ENCODE results near the gene IFNLR1. TPM values are rescaled to one million over a fixed set of nuclear protein-coding genes. Genes with fewer than 3 reads are reported as not detected.

Gene IFNLR1
- total RNA-seq, 1 experiment from 2014 or later = 17.7 TPM

DNA sequence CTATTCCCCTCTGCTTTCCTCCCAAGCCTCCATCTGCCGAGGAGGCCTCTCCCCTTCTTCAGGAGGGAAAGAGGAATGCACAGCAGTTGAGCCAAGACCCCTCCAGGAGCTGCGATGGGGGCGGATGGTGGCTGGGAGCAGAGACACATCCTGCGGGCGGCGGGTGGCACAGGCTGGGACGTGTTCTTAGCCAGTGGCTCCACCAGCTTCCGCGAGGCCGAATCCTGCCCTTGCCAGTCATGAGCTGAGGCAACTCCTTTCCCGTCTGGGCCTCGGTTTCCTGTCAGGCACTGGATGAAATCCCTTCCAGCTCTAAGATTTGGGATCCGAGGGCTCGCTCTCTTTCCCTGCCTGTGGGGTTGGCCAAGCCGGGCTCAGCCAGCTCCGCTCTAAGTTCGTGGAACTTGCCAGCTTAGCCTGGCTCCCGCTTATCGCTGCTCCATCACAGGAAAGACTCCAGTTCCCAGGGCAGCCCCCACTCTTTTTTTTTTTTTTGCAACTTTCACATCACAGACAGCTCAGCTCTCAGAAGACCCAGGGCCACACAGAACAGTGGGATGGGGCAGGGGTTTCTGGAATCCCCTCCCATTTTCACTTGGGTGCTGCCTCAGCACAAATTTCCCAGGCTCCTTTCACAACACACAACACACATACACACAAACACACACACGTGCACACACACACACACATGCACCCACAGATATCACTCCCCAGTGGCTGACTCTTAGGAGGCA, 75.7 kb downstream of the IFNLR1 start:
- Histone ChIP-seq H3K27ac (ENCODE audit: low read length) (no peak overlapping the region), H3K36me3 (ENCODE audit: insufficient read depth, low read length) (no peaks in the 10 kb centered on the region), H2AFZ (ENCODE audit: low read length) (no peak overlapping the region), H4K20me1 (ENCODE audit: insufficient read depth, low read depth, low read length) (no peaks in the 10 kb centered on the region), H3K9me3 (ENCODE audit: low read length) (no peaks in the 10 kb centered on the region), H3K27me3 (ENCODE audit: low read length) (no peaks in the 10 kb centered on the region), H3K4me2 (ENCODE audit: low read depth, low read length, poor library complexity, severe bottlenecking) (no peak overlapping the region), H3K4me3 (ENCODE audit: low read length) (no peak overlapping the region), H3K4me1 (ENCODE audit: low read length) (no peaks in the 10 kb centered on the region), H3K9ac (ENCODE audit: low read length) (no peak overlapping the region), H3K9me2 (replicated peaks; ENCODE audit: insufficient read depth, low read length) (no peaks in the 10 kb centered on the region), H3K79me2 (ENCODE audit: low read length) (no peaks in the 10 kb centered on the region)
- DNase-seq = no peak

DNA sequence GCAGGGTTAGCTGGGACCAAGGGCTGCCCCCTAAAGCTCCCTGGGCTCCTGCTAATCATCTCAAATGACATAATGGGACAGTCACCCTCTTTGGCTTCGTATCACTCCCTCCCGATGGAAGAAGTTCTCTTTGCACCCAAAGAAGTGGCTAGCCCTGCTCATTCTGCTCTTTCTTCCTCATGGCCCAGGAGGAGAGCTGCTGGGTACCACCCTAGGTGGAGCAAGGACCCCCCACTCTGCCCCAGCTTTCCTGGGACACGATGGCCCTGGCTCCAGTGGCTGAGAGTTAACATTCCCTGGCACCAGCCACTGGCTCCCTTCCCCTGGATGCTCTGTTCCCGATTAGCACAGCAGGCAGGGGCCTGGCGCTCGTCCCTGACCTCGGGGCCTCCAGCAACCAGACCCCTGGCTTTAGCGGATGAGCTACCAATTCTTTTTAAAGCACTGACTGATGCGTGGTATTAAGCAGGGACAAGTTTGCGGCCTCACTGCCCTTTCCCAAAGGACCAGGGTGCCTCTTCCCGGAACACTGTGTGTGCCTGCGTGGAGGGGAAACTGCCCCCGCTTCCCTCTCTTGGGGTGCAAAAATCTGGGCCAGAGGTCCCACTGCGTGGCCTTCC, 76.3 kb downstream of the IFNLR1 start:
- Histone ChIP-seq H3K4me2 (ENCODE audit: low read depth, low read length, poor library complexity, severe bottlenecking) (no peak overlapping the region), H3K36me3 (ENCODE audit: insufficient read depth, low read length) (no peaks in the 10 kb centered on the region), H3K27ac (ENCODE audit: low read length) (no peak overlapping the region), H3K27me3 (ENCODE audit: low read length) (no peaks in the 10 kb centered on the region), H3K9ac (ENCODE audit: low read length) (no peak overlapping the region), H2AFZ (ENCODE audit: low read length) (no peak overlapping the region), H4K20me1 (ENCODE audit: insufficient read depth, low read depth, low read length) (no peaks in the 10 kb centered on the region), H3K4me3 (ENCODE audit: low read length) (no peak overlapping the region), H3K79me2 (ENCODE audit: low read length) (no peaks in the 10 kb centered on the region), H3K9me2 (replicated peaks; ENCODE audit: insufficient read depth, low read length) (no peaks in the 10 kb centered on the region), H3K4me1 (ENCODE audit: low read length) (no peaks in the 10 kb centered on the region), H3K9me3 (ENCODE audit: low read length) (no peaks in the 10 kb centered on the region)
- DNase-seq = no peak

DNA sequence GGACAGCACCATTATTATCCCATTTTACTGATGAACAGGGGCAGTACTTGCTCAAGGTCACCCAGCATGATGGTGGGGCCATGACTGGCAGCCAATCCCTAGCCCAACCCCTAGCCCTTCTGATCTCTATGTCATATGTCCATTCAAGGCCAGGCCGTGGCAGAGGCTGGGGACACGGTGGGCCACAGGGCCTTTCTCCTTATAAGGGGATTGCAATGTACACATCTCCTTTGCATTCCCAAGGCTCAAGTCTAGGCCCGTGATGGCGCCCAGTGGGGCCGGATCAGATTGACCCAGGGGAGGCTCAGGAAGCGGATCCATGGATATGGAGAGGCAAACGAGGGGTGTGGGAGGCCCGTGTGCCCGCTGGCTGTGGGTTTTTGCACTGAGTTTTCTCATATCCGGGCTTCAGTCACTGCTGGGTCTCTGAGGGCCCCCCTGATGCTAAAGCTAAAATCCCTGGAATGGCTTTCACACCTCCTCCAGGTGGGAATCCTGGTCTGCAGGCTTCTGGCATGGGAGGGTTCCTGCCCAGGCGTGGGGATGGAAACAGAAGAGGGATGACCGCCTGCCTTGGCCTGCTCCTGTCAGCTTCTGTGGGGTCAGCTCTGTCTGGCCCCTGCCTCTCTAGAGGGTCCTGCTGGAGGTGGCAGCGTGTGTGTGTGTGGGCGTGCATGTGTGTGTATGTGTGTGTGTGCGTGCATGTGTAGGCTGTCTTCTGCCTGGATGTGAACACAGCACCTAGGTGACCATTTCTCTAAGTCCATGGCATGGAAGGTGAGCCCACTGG, 77.2 kb downstream of the IFNLR1 start:
- Histone ChIP-seq H2AFZ (ENCODE audit: low read length) (no peak overlapping the region), H3K9me3 (ENCODE audit: low read length) (no peaks in the 10 kb centered on the region), H3K4me2 (ENCODE audit: low read depth, low read length, poor library complexity, severe bottlenecking) (no peak overlapping the region), H3K4me3 (ENCODE audit: low read length) (no peak overlapping the region), H3K36me3 (ENCODE audit: insufficient read depth, low read length) (no peaks in the 10 kb centered on the region), H3K27ac (ENCODE audit: low read length) (no peak overlapping the region), H3K9ac (ENCODE audit: low read length) (no peak overlapping the region), H3K27me3 (ENCODE audit: low read length) (no peaks in the 10 kb centered on the region), H4K20me1 (ENCODE audit: insufficient read depth, low read depth, low read length) (no peaks in the 10 kb centered on the region), H3K79me2 (ENCODE audit: low read length) (no peaks in the 10 kb centered on the region), H3K4me1 (ENCODE audit: low read length) (no peaks in the 10 kb centered on the region), H3K9me2 (replicated peaks; ENCODE audit: insufficient read depth, low read length) (no peaks in the 10 kb centered on the region)
- DNase-seq = no peak

DNA sequence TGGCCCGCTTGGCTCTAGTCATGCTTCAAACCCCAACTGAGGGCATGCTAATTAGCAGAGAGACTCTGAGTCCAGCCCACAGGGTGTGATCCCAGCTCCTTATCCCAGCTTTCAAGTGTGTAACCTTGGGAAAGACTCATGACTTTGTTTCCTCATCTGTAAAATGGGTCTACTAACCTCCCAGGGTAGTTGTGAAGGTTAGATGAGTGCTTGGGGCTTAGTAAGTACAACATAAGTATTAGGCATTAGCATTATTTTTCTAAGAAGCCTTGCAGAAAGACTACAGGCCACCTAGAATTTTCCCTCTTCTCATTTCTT, 78.0 kb downstream of the IFNLR1 start:
- no peak overlapping the region for H3K9ac ChIP-seq (ENCODE audit: low read length)
- no peaks in the 10 kb centered on the region for H3K9me2 ChIP-seq (replicated peaks; ENCODE audit: insufficient read depth, low read length)
- H4K20me1 ChIP-seq (ENCODE audit: insufficient read depth, low read depth, low read length) = no peaks in the 10 kb centered on the region
- H3K4me1 ChIP-seq (ENCODE audit: low read length) = no peaks in the 10 kb centered on the region
- no peak overlapping the region for H3K4me2 ChIP-seq (ENCODE audit: low read depth, low read length, poor library complexity, severe bottlenecking)
- no peak for DNase-seq
- H3K27me3 ChIP-seq (ENCODE audit: low read length) = no peaks in the 10 kb centered on the region
- H3K36me3 ChIP-seq (ENCODE audit: insufficient read depth, low read length) = no peaks in the 10 kb centered on the region
- no peaks in the 10 kb centered on the region for H3K79me2 ChIP-seq (ENCODE audit: low read length)
- H3K4me3 ChIP-seq (ENCODE audit: low read length) = no peak overlapping the region
- H2AFZ ChIP-seq (ENCODE audit: low read length) = no peak overlapping the region
- no peak overlapping the region for H3K27ac ChIP-seq (ENCODE audit: low read length)
- no peaks in the 10 kb centered on the region for H3K9me3 ChIP-seq (ENCODE audit: low read length)

GRCh38 chr1:24108334-24109165, 78.5 kb downstream of the IFNLR1 start:
- Histone ChIP-seq H3K4me2 (ENCODE audit: low read depth, low read length, poor library complexity, severe bottlenecking) (no peak overlapping the region), H3K27ac (ENCODE audit: low read length) (no peak overlapping the region), H3K36me3 (ENCODE audit: insufficient read depth, low read length) (no peaks in the 10 kb centered on the region), H3K9ac (ENCODE audit: low read length) (no peak overlapping the region), H3K9me3 (ENCODE audit: low read length) (no peaks in the 10 kb centered on the region), H3K79me2 (ENCODE audit: low read length) (no peaks in the 10 kb centered on the region), H2AFZ (ENCODE audit: low read length) (no peak overlapping the region), H3K4me1 (ENCODE audit: low read length) (no peaks in the 10 kb centered on the region), H3K4me3 (ENCODE audit: low read length) (no peak overlapping the region), H4K20me1 (ENCODE audit: insufficient read depth, low read depth, low read length) (no peaks in the 10 kb centered on the region), H3K27me3 (ENCODE audit: low read length) (no peaks in the 10 kb centered on the region), H3K9me2 (replicated peaks; ENCODE audit: insufficient read depth, low read length) (no peaks in the 10 kb centered on the region)
- no peak for DNase-seq

DNA sequence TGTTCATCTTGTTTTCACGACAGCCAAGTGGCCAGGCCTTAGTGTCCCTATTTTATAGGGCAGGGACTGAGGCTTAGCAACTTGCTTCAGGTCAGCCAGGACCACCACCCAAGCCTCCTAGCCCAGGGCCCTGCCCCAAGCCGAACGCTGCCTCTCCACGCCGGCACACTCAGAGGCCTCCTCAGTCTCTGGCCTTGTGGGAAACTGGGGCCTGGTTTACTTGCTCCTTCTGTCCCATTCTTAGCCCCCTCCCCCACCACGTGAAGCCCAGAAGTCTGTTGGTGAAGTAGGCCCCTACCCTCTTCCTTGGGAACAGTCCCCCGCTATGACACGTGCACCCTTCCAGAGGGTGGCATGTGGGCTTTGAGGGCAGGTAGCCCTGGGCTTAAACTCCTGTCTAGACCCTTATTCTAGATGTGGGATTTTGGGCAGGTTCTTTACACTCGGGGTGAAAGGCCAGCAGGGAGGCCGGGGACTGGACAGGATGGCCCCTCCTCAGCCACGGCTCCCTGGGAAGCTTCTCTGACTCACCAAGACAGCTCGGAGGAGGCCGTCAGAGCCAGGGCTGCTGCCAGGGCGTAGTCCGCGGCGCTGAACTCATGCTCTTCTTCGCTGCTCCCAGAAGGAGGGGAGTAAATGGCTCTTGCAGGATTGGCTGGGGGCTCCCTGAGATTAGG, 79.5 kb downstream of the IFNLR1 start:
- H4K20me1 ChIP-seq (ENCODE audit: insufficient read depth, low read depth, low read length) = no peaks in the 10 kb centered on the region
- H3K4me2 ChIP-seq (ENCODE audit: low read depth, low read length, poor library complexity, severe bottlenecking) = no peak overlapping the region
- no peak overlapping the region for H3K9ac ChIP-seq (ENCODE audit: low read length)
- no peaks in the 10 kb centered on the region for H3K9me3 ChIP-seq (ENCODE audit: low read length)
- H3K36me3 ChIP-seq (ENCODE audit: insufficient read depth, low read length) = no peaks in the 10 kb centered on the region
- no peaks in the 10 kb centered on the region for H3K9me2 ChIP-seq (replicated peaks; ENCODE audit: insufficient read depth, low read length)
- no peaks in the 10 kb centered on the region for H3K27me3 ChIP-seq (ENCODE audit: low read length)
- H3K79me2 ChIP-seq (ENCODE audit: low read length) = no peaks in the 10 kb centered on the region
- H3K4me3 ChIP-seq (ENCODE audit: low read length) = no peak overlapping the region
- no peak overlapping the region for H3K27ac ChIP-seq (ENCODE audit: low read length)
- no peaks in the 10 kb centered on the region for H3K4me1 ChIP-seq (ENCODE audit: low read length)
- H2AFZ ChIP-seq (ENCODE audit: low read length) = no peak overlapping the region
- DNase-seq = no peak

DNA sequence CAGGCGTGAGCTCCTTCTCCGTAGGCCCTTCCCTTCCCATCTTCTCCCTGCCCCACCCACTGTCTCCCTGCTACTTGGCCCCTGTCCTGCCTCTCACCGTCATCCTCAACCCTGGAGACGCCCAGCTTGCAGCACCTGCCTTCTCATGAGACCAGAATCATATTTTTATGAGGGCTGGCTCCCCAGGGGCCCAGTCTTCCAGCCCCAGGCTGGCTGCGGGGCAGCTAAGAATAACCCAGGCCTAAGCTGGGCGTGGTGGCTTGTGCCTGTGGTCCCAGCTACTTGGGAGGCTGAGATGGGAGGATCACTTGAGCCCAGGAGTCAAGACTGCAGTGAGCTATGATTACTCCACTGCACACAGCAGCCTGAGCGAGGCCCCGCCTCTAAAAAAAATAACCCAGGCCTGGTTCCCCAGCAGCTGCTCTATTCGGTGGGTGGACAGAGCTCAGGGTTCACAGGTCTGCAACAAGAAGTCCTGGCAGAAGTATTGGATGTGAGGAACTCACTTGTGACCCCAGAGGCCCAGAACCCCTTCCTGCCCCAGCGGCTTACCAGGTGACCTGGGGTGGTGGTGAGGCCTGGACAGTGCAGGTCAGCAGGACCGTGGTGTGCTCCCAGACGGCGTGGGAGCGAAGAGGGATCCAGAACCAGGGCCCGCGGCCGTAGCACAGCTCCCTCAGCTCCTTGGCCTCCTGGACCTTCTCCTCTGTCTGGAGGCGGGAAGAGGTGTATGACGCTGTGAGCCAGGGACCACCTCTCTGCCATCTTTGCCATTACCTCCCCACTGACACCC, 81.5 kb downstream of the IFNLR1 start:
- Histone ChIP-seq H3K4me3 (ENCODE audit: low read length) (no peak overlapping the region), H2AFZ (ENCODE audit: low read length) (no peak overlapping the region), H3K4me2 (ENCODE audit: low read depth, low read length, poor library complexity, severe bottlenecking) (no peak overlapping the region), H3K27ac (ENCODE audit: low read length) (no peak overlapping the region), H3K36me3 (ENCODE audit: insufficient read depth, low read length) (no peaks in the 10 kb centered on the region), H3K9me3 (ENCODE audit: low read length) (no peaks in the 10 kb centered on the region), H3K27me3 (ENCODE audit: low read length) (no peaks in the 10 kb centered on the region), H3K9me2 (replicated peaks; ENCODE audit: insufficient read depth, low read length) (no peaks in the 10 kb centered on the region), H3K4me1 (ENCODE audit: low read length) (no peaks in the 10 kb centered on the region), H3K79me2 (ENCODE audit: low read length) (no peaks in the 10 kb centered on the region), H3K9ac (ENCODE audit: low read length) (no peak overlapping the region), H4K20me1 (ENCODE audit: insufficient read depth, low read depth, low read length) (no peaks in the 10 kb centered on the region)
- no peak for DNase-seq
